Thoracic aorta (tissue), 2 donors: ENCODE data around the gene LRRC1. TPM values are rescaled to one million over a fixed set of nuclear protein-coding genes. Genes with fewer than 3 reads are reported as not detected.

Experiments used
- ATAC-seq: fragments of 150-250 bp; one replicate; pipeline ENCODE4 v1.8.0; 2017; ENCODE audit warnings: low read depth; ENCODE audit not compliant: insufficient number of reproducible peaks, low FRiP score
- DNase-seq: peaks from one replicate; pipeline ENCODE4 v3.0.0-alpha.2; 2020; ENCODE audit warnings: low spot score
- H3K27ac ChIP-seq, 2 donors: fragments of 200-600 bp; sonication (generic); 1 replicate in 1 of 2; 2 replicates in 1 of 2; pipeline ENCODE4 v1.5.1; 2016; ENCODE audit warnings: mild to moderate bottlenecking in 2 of 2, moderate library complexity in 2 of 2
- H3K27me3 ChIP-seq: fragments of 200-600 bp; sonication (generic); replicated peaks from 2 replicates; pipeline ENCODE4 v1.6.0; 2016; ENCODE audit warnings: mild to moderate bottlenecking; ENCODE audit not compliant: insufficient read depth
- H3K36me3 ChIP-seq: fragments of 200-600 bp; sonication (generic); one replicate; pipeline ENCODE4 v1.5.1; 2016
- H3K4me1 ChIP-seq, 2 donors: fragments of 200-600 bp; sonication (generic); 1 replicate in 1 of 2; 2 replicates in 1 of 2; pipeline versions ENCODE4 v1.5.1 to v1.6.0; 2016; ENCODE audit warnings: low read depth in 2 of 2, mild to moderate bottlenecking in 1 of 2; ENCODE audit not compliant: control insufficient read depth in 1 of 2
- H3K4me3 ChIP-seq: fragments of 200-600 bp; sonication (generic); 2 replicates; pipeline ENCODE4 v1.5.1; 2016; ENCODE audit warnings: mild to moderate bottlenecking
- H3K9me3 ChIP-seq: fragments of 200-600 bp; sonication (generic); 2 replicates; pipeline ENCODE4 v1.5.1; 2016
- total RNA-seq, 2 donors: library from RNA; depleted of rRNA; stranded (reverse); fragments of >200 nt; gene quantifications; one replicate each; pipeline versions ENCODE4 v1.1.0 to v1.2.3, GENCODE V29; 2016
- TF ChIP-seq, protein P1 (sequence below): fragments of 200-600 bp; sonication (generic); IDR thresholded peaks from one replicate; pipeline ENCODE4 v1.5.1; 2019; ENCODE audit warnings: antibody characterized with exemption

Gene LRRC1
- total RNA-seq, 2 donors from 2014 or later, result 18.5 to 22.8 TPM

- Histone ChIP-seq H3K27me3 (no peaks in the 10 kb centered on the region), H3K36me3 (no peaks in the 10 kb centered on the region), H3K4me1 (peaks cover 0 to 32% of the 10 kb centered on the region in 2 donors), H3K4me3 (no peak overlapping the region), H3K9me3 (no peaks in the 10 kb centered on the region), H3K27ac (no peak overlapping the region)
- ATAC-seq, result no peak
- TF ChIP-seq, protein P1, sequence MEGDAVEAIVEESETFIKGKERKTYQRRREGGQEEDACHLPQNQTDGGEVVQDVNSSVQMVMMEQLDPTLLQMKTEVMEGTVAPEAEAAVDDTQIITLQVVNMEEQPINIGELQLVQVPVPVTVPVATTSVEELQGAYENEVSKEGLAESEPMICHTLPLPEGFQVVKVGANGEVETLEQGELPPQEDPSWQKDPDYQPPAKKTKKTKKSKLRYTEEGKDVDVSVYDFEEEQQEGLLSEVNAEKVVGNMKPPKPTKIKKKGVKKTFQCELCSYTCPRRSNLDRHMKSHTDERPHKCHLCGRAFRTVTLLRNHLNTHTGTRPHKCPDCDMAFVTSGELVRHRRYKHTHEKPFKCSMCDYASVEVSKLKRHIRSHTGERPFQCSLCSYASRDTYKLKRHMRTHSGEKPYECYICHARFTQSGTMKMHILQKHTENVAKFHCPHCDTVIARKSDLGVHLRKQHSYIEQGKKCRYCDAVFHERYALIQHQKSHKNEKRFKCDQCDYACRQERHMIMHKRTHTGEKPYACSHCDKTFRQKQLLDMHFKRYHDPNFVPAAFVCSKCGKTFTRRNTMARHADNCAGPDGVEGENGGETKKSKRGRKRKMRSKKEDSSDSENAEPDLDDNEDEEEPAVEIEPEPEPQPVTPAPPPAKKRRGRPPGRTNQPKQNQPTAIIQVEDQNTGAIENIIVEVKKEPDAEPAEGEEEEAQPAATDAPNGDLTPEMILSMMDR, result no peak
- DNase-seq, result no peak
Measured at GRCh38 chr6:53868626-53869025, 73.8 kb downstream of the LRRC1 start.

DNA sequence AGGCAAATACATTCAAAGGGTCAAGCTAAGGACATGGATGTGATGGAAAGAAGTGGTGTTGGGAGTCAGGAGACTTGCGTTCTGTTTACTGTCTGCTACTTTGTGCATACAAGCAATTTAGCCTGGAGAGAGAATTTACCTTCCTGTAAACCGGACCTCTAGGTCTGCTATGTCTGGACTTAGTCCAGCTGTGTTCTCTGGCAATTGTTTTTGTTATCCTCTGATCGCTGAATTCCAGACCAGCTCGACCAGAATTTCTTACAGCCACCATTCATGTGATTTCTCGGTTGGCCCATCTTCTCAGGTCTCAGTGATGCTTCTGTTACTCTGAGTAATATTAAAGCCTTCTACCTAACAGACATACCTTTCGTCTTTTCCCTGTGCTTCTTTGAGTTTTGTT, 75.2 kb downstream of the LRRC1 start:
- no peaks in the 10 kb centered on the region for H3K9me3 ChIP-seq
- peaks cover 7 to 28% of the 10 kb centered on the region in 2 donors for H3K4me1 ChIP-seq
- no peak for DNase-seq
- H3K36me3 ChIP-seq, result no peaks in the 10 kb centered on the region
- TF ChIP-seq, protein P1, result no peak
- H3K4me3 ChIP-seq, result no peak overlapping the region
- H3K27me3 ChIP-seq, result no peaks in the 10 kb centered on the region
- peak; percentile 20 for ATAC-seq
- H3K27ac ChIP-seq, result no peak overlapping the region

DNA sequence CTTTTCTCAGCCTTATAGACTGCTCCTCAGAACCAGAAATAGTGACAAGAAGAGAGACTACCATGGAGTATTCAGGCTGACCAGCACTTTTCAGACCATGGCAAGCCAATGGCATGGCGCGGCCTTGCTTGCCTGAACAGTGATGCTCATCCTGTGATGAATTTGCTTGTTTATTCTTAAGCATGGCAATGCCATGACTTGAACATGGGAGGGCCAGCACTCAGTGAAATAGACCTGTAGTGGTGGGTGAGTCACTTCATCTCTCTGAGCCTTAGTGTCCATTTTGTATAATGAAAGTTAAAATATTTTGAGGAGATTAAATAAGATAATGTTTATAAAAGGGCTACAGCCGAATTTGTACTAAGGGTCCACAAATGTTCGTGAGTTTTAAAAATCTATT, 79.1 kb downstream of the LRRC1 start:
- Histone ChIP-seq H3K4me1 (peaks cover 8 to 24% of the 10 kb centered on the region in 2 donors), H3K9me3 (no peaks in the 10 kb centered on the region), H3K27ac (no peak overlapping the region), H3K36me3 (no peaks in the 10 kb centered on the region), H3K4me3 (no peak overlapping the region), H3K27me3 (no peaks in the 10 kb centered on the region)
- DNase-seq, result no peak
- TF ChIP-seq, protein P1, result no peak
- no peak for ATAC-seq

- no peak for DNase-seq
Measured at GRCh38 chr6:53874964-53875363, 80.2 kb downstream of the LRRC1 start.

DNA sequence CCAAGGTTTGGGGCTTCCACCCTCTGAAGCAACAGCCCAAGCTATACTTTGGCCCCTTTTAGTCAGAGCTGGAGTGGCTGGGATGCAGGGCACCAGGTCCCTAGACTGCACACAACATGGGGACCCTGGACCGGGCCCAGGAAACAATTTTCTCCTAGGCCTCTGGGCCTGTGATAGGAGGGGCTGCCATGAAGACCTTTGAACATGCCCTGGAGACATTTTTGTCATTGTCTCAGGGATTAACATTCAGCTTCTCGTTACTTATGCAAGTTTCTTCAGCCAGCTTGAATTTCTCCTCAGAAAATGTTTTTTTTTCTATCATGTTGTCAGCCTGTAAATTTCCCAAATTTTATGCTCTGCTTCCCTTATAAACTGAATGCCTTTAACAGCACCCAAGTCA, 82.3 kb downstream of the LRRC1 start:
- no peak for DNase-seq
- Histone ChIP-seq H3K4me1 (peaks cover 8 to 12% of the 10 kb centered on the region in 2 donors), H3K4me3 (no peak overlapping the region), H3K9me3 (no peaks in the 10 kb centered on the region), H3K27ac (no peak overlapping the region), H3K27me3 (no peaks in the 10 kb centered on the region), H3K36me3 (no peaks in the 10 kb centered on the region)
- no peak for ATAC-seq
- TF ChIP-seq, protein P1, result no peak

More at GRCh38 chr6:53874964-53875363, 80.2 kb downstream of the LRRC1 start:
- no peak overlapping the region for H3K27ac ChIP-seq
- no peak for ATAC-seq
- peaks cover 8 to 18% of the 10 kb centered on the region in 2 donors for H3K4me1 ChIP-seq
- no peaks in the 10 kb centered on the region for H3K36me3 ChIP-seq
- no peaks in the 10 kb centered on the region for H3K9me3 ChIP-seq
- H3K4me3 ChIP-seq, result no peak overlapping the region
- no peaks in the 10 kb centered on the region for H3K27me3 ChIP-seq
- TF ChIP-seq, protein P1, result no peak
